GM18505 (cell line): ENCODE results near the gene ZMYM4.

Experiments used
- ATAC-seq: cut with Tn5 transposase; IDR thresholded peaks from one replicate; pipeline ENCODE4 v1.9.1; 2021; ENCODE audit not compliant: unreplicated experiment
- POLR2A ChIP-seq: IDR thresholded peaks from 4 replicates; pipeline ENCODE4 v1.6.1; 2011; ENCODE audit warnings: borderline replicate concordance; ENCODE audit not compliant: insufficient read depth, insufficient read length; ENCODE audit errors: extremely low read depth

The ZMYM4 gene

GRCh38 chr1:35287807-35288640, 19.5 kb downstream of the ZMYM4 start:
- no peak for ATAC-seq

GRCh38 chr1:35288761-35289160, 20.3 kb downstream of the ZMYM4 start:
- ATAC-seq, result no peak
- no peak for TF ChIP-seq POLR2A

More at GRCh38 chr1:35287807-35288640, 19.5 kb downstream of the ZMYM4 start:
- no peak for TF ChIP-seq POLR2A

- TF ChIP-seq POLR2A, result no peak
- ATAC-seq, result no peak
These were observed 21.9 kb downstream of the ZMYM4 start for GRCh38 chr1:35290452-35290851.

- no peak for TF ChIP-seq POLR2A
- no peak for ATAC-seq
These were observed 26.3 kb downstream of the ZMYM4 start for GRCh38 chr1:35294809-35295208.

GRCh38 chr1:35297886-35298285, 29.4 kb downstream of the ZMYM4 start:
- no peak for ATAC-seq
- no peak for TF ChIP-seq POLR2A

- ATAC-seq, result no peak
- no peak for TF ChIP-seq POLR2A
These were observed 30.0 kb downstream of the ZMYM4 start for GRCh38 chr1:35298464-35298863.

- no peak for ATAC-seq
- no peak for TF ChIP-seq POLR2A
These were observed 31.9 kb downstream of the ZMYM4 start for GRCh38 chr1:35300376-35300775.

- no peak for TF ChIP-seq POLR2A
- no peak for ATAC-seq
These were observed 33.3 kb downstream of the ZMYM4 start for GRCh38 chr1:35301674-35302392.

- no peak for ATAC-seq
- TF ChIP-seq POLR2A, result no peak
These were observed 36.9 kb downstream of the ZMYM4 start for GRCh38 chr1:35305383-35305782.

GRCh38 chr1:35315649-35316048, 47.1 kb downstream of the ZMYM4 start:
- no peak for TF ChIP-seq POLR2A

GRCh38 chr1:35316264-35316663, 47.8 kb downstream of the ZMYM4 start:
- no peak for ATAC-seq
- TF ChIP-seq POLR2A, result no peak

More at GRCh38 chr1:35315649-35316048, 47.1 kb downstream of the ZMYM4 start:
- ATAC-seq, result no peak

GRCh38 chr1:35319988-35320713, 51.6 kb downstream of the ZMYM4 start:
- no peak for TF ChIP-seq POLR2A
- ATAC-seq, result no peak

GRCh38 chr1:35320937-35321336, 52.4 kb downstream of the ZMYM4 start:
- no peak for ATAC-seq
- no peak for TF ChIP-seq POLR2A
